Sigmoid colon (tissue), 7 donors: ENCODE data around the gene LMF1. TPM values are rescaled to one million over a fixed set of nuclear protein-coding genes. Genes with fewer than 3 reads are reported as not detected.
A peak's percentile ranks its signal among the peaks of the same experiment; 100 is the strongest.

Experiments used
- DNase-seq: peaks from one replicate; pipeline ENCODE4 v3.0.0-alpha.2; 2019
- H3K27ac ChIP-seq, 4 donors: fragments of 200-600 bp; sonication (generic); one replicate each; pipeline ENCODE4 v1.5.1; 2016 to 2019; ENCODE audit warnings: mild to moderate bottlenecking in 1 of 4
- H3K27me3 ChIP-seq, 3 donors: fragments of 200-600 bp; sonication (generic); one replicate each; pipeline ENCODE4 v1.5.1; 2019; ENCODE audit warnings: mild to moderate bottlenecking in 1 of 3
- H3K36me3 ChIP-seq, 4 donors: fragments of 200-600 bp; sonication (generic); one replicate each; pipeline ENCODE4 v1.5.1; 2016 to 2019
- H3K4me1 ChIP-seq, 4 donors: fragments of 200-600 bp; sonication (generic); one replicate each; pipeline ENCODE4 v1.5.1; 2017 to 2019
- H3K4me3 ChIP-seq, 4 donors: fragments of 200-600 bp; sonication (generic); one replicate each; pipeline ENCODE4 v1.5.1; 2017 to 2019; ENCODE audit warnings: mild to moderate bottlenecking in 2 of 4, moderate library complexity in 1 of 4
- H3K9me3 ChIP-seq, 4 donors: fragments of 200-600 bp in 3 of 4; sonication (generic) in 3 of 4; one replicate each; pipeline versions ENCODE4 v1.5.1 to v1.6.1; 2013 to 2019
- CTCF ChIP-seq, 4 experiments: fragments of 450-650 bp in 3 of 4; fragments of 200-600 bp in 1 of 4; IDR thresholded peaks; one replicate each; pipeline ENCODE4 v1.5.1; 2016 to 2019; ENCODE audit warnings: antibody characterized with exemption in 4 of 4, mild to moderate bottlenecking in 3 of 4, moderate library complexity in 2 of 4
- EP300 ChIP-seq, 4 donors: sonication (generic); formaldehyde crosslinking; IDR thresholded peaks; one replicate each; pipeline ENCODE4 v1.6.1; 2017; ENCODE audit warnings: antibody characterized with exemption in 4 of 4
- POLR2A ChIP-seq, 2 donors: fragments of 450-650 bp; IDR thresholded peaks; one replicate each; pipeline ENCODE4 v1.6.1; 2016; ENCODE audit warnings: antibody characterized with exemption in 2 of 2, mild to moderate bottlenecking in 2 of 2, moderate library complexity in 2 of 2
- POLR2AphosphoS5 ChIP-seq, 4 donors: sonication (generic); formaldehyde crosslinking; IDR thresholded peaks; one replicate each; pipeline ENCODE4 v1.6.1; 2017; ENCODE audit warnings: antibody characterized with exemption in 4 of 4
- WGBS, 2 donors: extraction: QIAGEN DNeasy Blood & Tissue Kit; methylation state at CpG; one replicate each; pipeline ENCODE4 v1.1.7; 2013; 5-methylcytosine and 5-hydroxymethylcytosine counted together
- intact Hi-C: fragments of 100-400 bp; cut with DNase I; formaldehyde crosslinking; loops from one replicate; pipeline ENCODE4 v1.15.1; 2023
- polyA plus RNA-seq, 3 donors: library from polyadenylated mRNA; stranded (reverse); fragments of 200-250 nt; gene quantifications; one replicate each; pipeline ENCODE4 v1.2.3, GENCODE V29; 2013
- total RNA-seq, 4 donors: library from RNA; depleted of rRNA; stranded (reverse); fragments of >200 nt; gene quantifications; one replicate each; pipeline ENCODE4 v1.1.0, GENCODE V29; 2016
- donor health status: healthy with polysubstance abuse.
- donor health status: Bipolar disorder and iron deficiency.
- donor health status: healthy.

Gene LMF1
- total and polyA plus RNA-seq, 7 donors: 1.2 to 34.1 (median 19.9) TPM

GRCh38 chr16:984736-985636, 14.2 kb upstream of the LMF1 start:
- Histone ChIP-seq H3K27ac (no peak overlapping the region), H3K4me3 (no peak overlapping the region), H3K9me3 (no peaks in the 10 kb centered on the region), H3K36me3 (no peaks in the 10 kb centered on the region), H3K27me3 (peaks cover 21 to 74% (median 41%) of the 10 kb centered on the region in 3 donors), H3K4me1 (peaks cover 0 to 25% (median 23%) of the 10 kb centered on the region in 4 donors)
- intact Hi-C loops: no loop called here
- WGBS, 2 donors: 92 to 94% methylated on average over 78 of the region's 78 CpGs
- no peak for TF ChIP-seq CTCF (IDR thresholded peaks at IDR 0.05)
- TF ChIP-seq POLR2AphosphoS5 (IDR thresholded peaks at IDR 0.05): no peak
- no peak for TF ChIP-seq POLR2A (IDR thresholded peaks at IDR 0.05)
- TF ChIP-seq EP300 (IDR thresholded peaks at IDR 0.05): no peak
- DNase-seq: no peak

- no peak for DNase-seq
- 71 to 84% methylated on average over 22 of the region's 22 CpGs for WGBS, 2 donors
Observed at GRCh38 chr16:984121-984694, 13.4 kb upstream of the LMF1 start.

GRCh38 chr16:983044-984030, 12.6 kb upstream of the LMF1 start:
- H3K27ac ChIP-seq: no peak overlapping the region
- intact Hi-C loops: no loop called here
- TF ChIP-seq EP300 (IDR thresholded peaks at IDR 0.05): no peak
- no peak for TF ChIP-seq POLR2AphosphoS5 (IDR thresholded peaks at IDR 0.05)
- peaks cover 0 to 26% (median 24%) of the 10 kb centered on the region in 4 donors for H3K4me1 ChIP-seq
- H3K36me3 ChIP-seq: no peaks in the 10 kb centered on the region
- H3K9me3 ChIP-seq: no peaks in the 10 kb centered on the region
- H3K4me3 ChIP-seq: peak overlapping the region in 3 of 4 donors; percentile 42 to 56 (median 53)
- WGBS, 2 donors: 57 to 72% methylated on average over 59 of the region's 59 CpGs
- DNase-seq: no peak
- peaks cover 25 to 84% (median 57%) of the 10 kb centered on the region in 3 donors for H3K27me3 ChIP-seq

More at GRCh38 chr16:984121-984694, 13.4 kb upstream of the LMF1 start:
- Histone ChIP-seq H3K4me3 (no peak overlapping the region), H3K27ac (no peak overlapping the region), H3K27me3 (peaks cover 25 to 82% (median 49%) of the 10 kb centered on the region in 3 donors), H3K36me3 (no peaks in the 10 kb centered on the region), H3K4me1 (peaks cover 0 to 26% (median 24%) of the 10 kb centered on the region in 4 donors), H3K9me3 (no peaks in the 10 kb centered on the region)
- intact Hi-C loops: no loop called here
- TF ChIP-seq POLR2A (IDR thresholded peaks at IDR 0.05): no peak
- TF ChIP-seq POLR2AphosphoS5 (IDR thresholded peaks at IDR 0.05): no peak
- TF ChIP-seq CTCF (IDR thresholded peaks at IDR 0.05): no peak
- no peak for TF ChIP-seq EP300 (IDR thresholded peaks at IDR 0.05)

- H3K27ac ChIP-seq: peak overlapping the region in 1 of 4 donors; percentile 19
- no peak for DNase-seq
- peaks cover 0 to 28% (median 26%) of the 10 kb centered on the region in 4 donors for H3K4me1 ChIP-seq
- H3K9me3 ChIP-seq: no peaks in the 10 kb centered on the region
- peak overlapping the region; percentile 14 to 56 (median 48) for H3K4me3 ChIP-seq
- peaks cover 25 to 80% (median 57%) of the 10 kb centered on the region in 3 donors for H3K27me3 ChIP-seq
- WGBS, 2 donors: 16 to 19% methylated on average over 76 of the region's 76 CpGs
- H3K36me3 ChIP-seq: no peaks in the 10 kb centered on the region
- intact Hi-C loops: no loop called here
- TF ChIP-seq POLR2AphosphoS5 (IDR thresholded peaks at IDR 0.05) (no peak), POLR2A (IDR thresholded peaks at IDR 0.05) (no peak), CTCF (IDR thresholded peaks at IDR 0.05) (no peak), EP300 (IDR thresholded peaks at IDR 0.05) (no peak)
Observed at GRCh38 chr16:982145-983043, 11.6 kb upstream of the LMF1 start.
